Tibial nerve (tissue), 4 donors: Measurements from ENCODE around the gene LHFPL3.

Source experiments
- CTCF ChIP-seq, 5 experiments: fragments of 200-600 bp in 3 of 5; fragments of 450-650 bp in 2 of 5; sonication (generic) in 3 of 5; IDR thresholded peaks; one replicate each; pipeline ENCODE4 v1.5.1; 2016 to 2019; ENCODE audit warnings: antibody characterized with exemption in 5 of 5, mild to moderate bottlenecking in 3 of 5, moderate library complexity in 2 of 5
- EP300 ChIP-seq, 2 donors: sonication (generic); formaldehyde crosslinking; IDR thresholded peaks; one replicate each; pipeline ENCODE4 v1.6.1; 2017; ENCODE audit warnings: antibody characterized with exemption in 2 of 2, mild to moderate bottlenecking in 1 of 2
- POLR2A ChIP-seq, 2 donors: fragments of 450-650 bp; IDR thresholded peaks; one replicate each; pipeline ENCODE4 v1.6.1; 2017; ENCODE audit warnings: antibody characterized with exemption in 2 of 2, mild to moderate bottlenecking in 2 of 2, moderate library complexity in 2 of 2

DNA sequence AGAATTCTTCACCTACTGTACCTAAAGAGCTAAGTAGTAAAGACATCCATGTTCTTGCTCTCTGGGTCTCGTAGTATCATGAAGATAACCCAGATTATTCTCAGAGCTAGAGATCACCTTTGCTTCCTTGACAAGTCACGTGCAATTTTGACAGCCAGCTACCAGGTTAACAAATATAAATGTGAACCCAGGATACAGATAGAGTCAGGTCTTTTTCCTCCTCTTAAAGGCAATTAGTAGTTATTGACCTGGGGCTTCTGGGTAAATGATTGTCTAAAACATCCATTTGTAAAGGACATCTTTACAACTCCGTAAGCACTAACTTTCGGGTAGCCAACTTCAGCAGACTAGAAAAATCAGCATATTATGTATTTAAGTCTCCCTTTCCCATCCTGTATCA, 28.8 kb downstream of the LHFPL3 start:
- TF ChIP-seq EP300 (IDR thresholded peaks at IDR 0.05) (no peak), CTCF (IDR thresholded peaks at IDR 0.05) (no peak), POLR2A (IDR thresholded peaks at IDR 0.05) (no peak)
